CD4-positive, alpha-beta T cell treated with Interleukin-21 for 1 hour (primary cell): ENCODE data around the gene LHFPL2.
"Not testable (repeated sequence)": the region's sequence is repeated elsewhere in the genome, so short reads cannot be mapped to it uniquely, and the experiment has no call there.

Experiments used
- DNase-seq: peaks from one replicate; pipeline ENCODE4 v3.0.0-alpha.2; 2020

Gene LHFPL2

DNA sequence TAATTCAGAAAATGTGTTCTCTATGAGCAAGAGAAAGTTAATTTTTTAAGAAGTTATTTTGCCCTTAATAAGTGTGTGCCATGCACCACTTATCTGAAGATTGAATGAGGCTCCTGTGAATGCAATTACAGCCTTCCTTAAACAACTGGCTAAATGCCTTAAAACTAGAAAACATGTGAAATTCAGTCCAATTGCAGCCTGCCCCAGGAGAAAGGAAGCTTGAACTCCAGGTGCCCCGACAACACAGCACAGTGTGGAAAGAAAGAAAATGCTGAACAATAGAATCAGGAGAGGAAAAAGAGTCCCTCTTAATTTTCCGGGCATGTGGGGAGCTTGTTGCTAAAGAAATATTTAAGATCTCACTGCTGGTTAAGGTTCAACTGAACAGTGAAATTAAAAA, 8.8 kb downstream of the LHFPL2 start:
- no peak for DNase-seq

DNA sequence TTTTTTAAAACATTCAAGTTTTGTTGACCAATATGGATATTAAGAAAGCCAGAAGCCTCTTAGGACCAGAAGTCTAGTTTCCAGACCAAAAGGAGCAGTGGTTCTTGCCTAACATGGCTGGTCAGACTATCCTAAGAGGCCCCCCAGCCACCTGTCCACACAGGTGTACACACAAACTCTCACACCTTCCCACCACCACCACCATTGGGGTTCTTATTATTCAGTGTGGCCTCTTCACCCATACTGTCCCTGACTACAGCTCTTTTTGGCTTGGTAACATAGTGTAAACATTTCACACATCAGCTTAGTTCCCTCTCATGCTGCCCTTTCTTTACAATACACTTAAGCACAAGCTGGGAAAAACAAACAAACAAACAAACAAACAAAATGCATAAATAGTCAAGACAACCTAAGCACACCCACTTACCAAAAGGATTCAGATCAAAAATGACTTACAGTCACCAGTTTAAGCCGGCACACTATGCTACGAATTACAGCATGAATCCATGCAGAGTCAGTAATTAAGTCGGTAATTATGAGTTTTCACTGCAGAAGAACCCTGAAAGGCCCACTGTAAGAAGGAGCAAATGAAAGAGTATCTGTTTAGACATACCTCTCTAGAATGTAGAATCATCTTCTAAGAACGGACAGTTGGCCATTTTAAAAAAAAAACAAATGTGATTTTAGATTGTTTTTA, 9.5 kb downstream of the LHFPL2 start:
- DNase-seq: no peak

DNA sequence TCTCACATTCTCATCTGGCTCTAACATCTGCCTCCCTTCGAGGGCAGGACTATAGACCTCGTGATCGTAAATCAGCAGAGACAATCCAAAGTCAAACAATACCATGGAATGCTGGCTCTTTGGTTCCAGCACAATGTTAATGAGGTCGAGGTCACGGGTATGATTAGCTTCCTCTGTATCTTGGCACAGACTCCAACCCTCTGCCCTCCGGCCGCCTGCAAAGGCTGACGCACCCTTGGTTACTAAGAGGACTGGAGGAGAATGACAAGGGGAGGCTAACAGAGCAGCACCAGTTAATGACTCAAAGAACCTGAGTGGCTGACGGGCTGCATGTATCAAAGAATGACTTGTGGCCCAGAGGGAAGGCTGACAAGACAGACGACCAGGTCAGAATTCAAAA, 10.1 kb downstream of the LHFPL2 start:
- no peak for DNase-seq

DNA sequence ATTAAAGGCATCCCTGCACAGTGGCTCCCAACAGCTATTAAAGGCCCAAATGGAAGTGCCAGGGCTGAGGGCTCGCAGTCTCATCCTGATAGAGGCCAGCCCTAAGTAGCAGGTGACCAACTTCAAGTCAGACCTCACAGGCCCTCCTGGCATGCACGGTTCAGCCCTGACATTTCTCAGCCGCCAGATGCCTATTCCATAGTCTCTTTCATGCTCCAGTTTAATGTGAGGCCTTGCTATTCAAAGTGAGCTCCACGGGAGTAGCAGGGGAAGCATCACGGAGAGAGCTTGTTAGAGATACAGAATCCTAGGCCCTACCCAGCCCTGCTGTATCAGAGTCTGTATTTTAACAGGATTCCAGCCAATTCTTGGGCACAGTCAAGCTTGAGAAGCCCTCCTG, 11.1 kb downstream of the LHFPL2 start:
- no peak for DNase-seq

DNA sequence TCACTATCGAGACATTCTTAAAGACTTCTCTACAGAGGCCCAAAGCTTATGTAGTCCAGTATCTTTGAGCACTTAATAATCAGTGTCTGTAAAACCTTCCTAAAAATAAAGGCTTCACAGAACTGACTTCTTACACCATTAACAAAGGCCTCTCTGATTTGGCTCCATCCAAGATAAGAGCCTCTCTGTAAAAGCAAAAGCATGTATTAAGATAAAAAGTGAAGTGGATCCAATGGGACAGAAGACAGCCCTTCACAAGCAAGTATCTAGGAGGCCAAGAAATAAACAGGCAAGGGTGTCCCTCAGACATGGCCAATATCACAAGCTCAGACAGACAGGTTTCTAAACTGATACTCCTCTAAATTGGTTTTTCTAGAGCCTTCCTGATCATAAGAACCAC, 11.9 kb downstream of the LHFPL2 start:
- no peak for DNase-seq

DNA sequence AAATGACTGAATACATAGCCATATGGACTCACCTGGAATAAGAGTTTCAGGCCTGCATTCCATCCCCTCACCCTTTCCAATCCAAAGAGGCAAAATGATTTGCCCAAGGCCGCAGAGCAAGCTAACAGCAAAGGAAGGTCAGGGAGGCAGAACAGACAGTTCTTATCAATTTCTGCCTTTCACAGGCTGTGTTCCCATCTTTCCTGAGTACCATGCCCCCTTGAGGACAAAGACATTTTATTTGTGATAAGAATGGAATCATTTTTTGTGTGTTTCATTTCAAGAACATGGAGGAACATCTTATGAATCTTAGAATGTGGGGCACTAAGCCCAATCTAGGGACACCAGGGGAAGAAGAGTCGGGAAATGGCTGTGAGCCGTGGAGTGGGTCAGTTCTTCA, 13.9 kb downstream of the LHFPL2 start:
- no peak for DNase-seq

DNA sequence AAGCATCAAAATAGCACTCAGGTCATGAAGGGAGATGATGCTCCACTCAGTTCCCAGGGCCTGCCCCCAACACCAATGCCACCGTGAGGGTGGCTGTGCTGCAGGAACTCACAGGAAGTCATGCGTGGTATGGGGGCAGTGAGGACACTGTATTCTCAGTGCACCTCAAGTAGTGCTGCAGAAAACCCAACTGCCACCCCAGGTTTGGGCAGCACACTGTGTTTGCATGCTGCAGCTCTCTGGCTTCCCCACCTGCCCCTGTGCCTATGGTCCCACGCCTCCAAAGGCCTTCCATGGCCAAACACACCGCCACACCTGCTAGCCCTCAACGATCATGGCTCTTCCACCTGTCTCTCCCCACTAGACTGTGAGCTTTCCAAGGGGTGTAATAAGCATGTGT, 14.3 kb downstream of the LHFPL2 start:
- no peak for DNase-seq

DNA sequence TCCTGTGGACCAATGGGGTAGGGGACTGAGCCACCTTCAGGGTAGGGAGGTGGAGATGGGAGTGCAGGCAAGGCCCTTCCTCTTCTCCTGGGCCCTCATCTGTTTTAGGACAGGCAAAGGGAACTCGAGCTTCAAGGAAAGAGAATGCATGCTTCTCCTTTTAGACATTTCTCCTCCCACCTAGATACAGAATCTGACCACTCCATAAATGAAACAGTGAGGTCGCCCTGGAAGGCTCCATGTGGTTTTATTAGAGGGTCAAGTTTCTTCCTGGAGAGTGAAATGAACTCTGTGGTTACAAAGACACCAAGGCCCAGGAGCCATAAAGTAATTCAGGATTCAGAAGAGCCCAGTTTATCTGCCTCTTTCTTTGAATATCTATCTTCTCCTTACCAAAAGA, 14.9 kb downstream of the LHFPL2 start:
- DNase-seq: no peak

DNA sequence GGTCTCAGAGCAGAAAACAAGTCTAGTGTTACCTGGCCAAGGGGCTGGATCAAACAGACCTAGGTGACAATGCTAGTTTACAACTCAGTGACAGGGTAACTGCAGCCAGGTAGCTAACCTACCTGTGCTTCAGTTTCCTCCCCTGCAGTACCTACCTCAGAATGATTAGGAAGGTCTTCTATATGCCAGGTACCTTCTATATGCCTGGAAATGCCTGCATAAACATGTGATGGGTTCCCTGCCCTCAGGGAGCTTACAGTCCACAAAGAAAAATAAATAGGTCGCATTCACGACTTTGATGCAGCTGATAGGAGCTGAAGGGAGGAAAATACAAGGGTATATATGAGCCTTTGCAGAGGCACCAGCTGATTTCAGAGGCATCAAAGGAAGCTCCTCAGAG, 16.1 kb downstream of the LHFPL2 start:
- no peak for DNase-seq

DNA sequence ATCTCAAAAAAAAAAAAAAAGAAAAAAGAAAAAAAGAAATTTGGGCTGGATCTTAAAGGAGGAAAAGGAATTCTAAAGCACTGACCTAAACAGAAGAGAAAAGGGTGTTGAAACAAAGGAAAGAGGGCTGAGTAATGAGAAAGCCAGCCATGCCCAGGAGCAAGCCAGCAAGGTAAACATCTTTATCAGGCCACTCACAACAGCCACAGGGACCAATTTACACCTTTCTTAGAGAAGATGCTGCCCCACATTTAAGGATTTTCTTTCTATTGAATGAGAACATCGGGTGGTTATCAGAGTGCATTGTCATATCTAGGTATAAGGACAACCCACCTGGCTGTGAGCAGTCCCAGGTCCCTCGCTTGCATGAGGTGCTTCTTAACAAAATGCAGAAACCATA, 16.6 kb downstream of the LHFPL2 start:
- no peak for DNase-seq

DNA sequence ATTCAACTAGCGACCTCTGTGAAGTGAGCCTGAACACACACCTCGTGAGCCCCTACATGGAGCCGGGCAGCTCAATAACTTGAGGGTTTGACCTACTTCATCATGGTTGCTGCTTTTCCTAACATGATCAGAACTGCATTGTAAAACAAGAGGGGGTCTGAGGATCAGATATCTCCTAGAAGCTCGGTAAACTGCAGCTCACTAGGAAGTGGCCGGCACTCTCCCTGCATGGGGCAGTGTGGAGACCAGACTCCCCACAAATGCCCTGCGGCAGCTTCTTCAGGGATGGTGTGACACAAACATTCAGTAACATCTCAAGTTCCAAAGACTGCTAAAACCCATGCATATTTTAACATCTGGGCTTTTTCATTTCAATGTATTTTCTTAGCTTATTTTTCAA, 18.5 kb downstream of the LHFPL2 start:
- DNase-seq: no peak

DNA sequence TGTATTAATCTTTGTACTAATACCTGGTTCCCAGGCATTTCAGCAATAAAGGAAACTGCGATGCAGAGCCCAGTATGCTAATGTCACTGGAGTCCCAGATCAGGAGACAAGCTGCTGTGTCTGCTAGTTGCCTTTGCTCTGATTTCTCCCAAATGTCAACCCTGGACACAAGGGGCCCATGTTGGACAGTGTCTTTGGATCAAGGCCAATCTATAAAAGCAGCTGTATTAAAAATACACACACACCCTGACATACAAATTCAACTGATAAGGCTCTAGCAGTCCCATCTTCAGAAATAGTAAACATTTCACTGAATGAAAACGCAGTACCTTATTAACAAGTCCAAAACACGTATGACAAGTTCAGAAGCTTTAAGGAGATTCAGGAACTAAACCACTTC, 18.9 kb downstream of the LHFPL2 start:
- DNase-seq: no peak

DNA sequence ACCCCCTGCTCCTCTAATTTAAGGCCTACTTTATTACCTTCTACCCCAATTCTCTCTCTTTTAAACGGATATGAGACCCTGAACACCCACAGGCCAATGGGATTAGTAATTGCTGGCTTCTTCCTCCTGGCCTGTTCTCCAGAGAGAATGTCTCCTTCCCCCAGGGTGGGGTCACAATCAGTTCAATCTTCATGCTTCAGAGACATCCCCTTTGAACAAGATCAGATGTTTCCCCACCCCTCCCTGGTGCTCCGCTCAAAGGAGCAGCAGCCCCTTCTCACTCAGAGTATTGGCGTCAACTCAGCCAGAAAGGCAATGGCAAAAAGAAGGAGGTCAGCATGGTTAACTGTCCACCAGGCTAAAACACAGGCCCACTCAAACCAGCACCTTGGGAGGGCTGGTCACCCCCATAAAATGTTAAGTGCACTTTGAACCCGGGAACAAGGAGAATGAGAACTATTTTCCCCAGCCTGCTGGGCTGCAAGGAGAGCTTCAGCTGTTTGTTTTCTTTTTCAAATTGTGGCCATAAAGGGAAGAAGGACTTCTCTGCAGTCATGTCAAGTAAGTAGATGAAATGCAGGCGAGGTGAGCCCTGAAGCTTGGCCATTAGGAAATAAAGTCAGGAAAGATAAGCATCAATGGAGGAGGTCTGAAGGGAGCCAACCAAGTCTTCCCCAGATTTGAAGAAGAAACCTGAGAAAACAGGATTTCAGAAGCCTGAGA, 20.1 kb downstream of the LHFPL2 start:
- DNase-seq: no peak

DNA sequence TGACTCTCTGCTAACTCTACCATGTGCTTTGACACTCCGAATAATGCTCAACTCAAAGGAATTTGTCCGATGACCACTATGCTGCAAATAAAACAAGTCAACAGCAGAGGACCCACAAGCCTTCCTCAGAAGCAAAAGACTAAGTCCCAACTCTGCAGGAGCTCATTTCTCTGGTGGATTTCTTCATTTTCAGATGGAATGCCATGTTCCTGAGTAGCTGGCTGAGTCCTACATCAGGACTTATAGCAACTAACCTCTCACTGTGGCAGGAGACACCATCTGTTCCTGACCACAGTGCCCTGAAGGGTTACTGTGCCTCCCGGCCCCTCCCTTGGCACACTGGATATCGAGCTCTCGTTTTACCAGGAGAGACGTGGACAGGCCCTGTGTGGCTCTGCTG, 20.8 kb downstream of the LHFPL2 start:
- DNase-seq: no peak

DNA sequence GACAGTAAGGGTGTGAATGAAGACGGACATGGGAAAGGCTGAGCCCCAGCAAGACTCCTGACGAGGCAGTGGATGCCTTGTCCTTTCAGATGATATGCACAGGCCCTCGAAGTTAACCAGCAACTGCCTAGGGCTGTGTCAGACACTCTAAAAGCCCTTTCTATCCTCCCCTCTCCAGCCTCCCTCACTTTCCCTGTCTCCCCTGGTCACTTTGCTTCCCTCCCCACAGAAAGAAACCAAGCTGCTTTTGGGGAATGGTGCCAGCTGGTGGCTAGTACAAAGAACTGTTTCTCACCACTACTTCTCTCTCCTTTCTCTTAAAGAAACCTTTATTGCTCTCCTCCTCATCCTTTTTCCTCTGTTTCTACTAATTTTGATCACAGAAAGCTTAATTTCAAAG, 21.4 kb downstream of the LHFPL2 start:
- no peak for DNase-seq

DNA sequence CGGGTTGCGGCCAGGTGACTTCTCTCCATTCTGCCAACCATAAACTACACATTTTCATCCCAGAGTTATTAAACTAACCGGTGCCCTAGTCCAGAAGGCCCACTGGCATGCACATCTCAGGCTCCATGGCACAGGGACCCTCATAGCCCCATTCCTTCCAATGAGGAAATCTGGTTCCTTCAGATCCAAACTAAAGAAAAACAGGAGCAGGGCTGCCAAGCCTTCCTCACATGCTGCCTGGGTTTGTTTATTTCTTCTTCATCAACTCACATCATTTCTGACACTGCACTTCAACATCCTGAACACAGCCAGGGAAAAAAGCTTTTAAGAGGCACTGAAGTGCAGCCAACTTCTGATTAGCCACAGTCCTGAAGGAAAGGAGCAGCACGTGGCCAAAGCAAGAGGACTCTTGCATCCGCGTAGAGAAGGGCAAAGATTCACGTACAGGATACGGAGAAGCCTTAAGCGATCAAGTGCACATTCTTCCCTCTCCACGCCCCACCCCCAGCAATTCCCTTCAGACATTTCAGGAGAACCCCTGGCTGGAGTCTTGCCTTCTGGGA, 22.5 kb downstream of the LHFPL2 start:
- no peak for DNase-seq

DNA sequence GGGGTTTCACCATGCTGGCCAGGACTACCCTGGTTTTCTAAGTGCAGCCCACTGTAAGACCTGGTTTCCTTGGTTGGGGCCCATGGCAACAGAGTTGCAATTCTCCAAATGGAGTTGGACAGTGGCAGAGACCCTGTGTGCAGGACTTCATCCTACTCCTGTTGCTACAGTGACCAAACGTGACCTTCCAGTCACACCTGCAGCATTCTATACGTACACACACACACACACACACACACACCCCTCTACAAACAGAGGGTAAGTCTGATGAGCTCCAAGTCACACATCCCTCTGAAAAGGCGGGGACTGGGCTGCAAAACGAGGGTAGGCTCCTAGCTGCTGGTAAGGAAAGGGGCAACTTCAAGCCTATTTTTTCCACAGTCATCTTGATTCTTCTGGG, 23.6 kb downstream of the LHFPL2 start:
- DNase-seq: no peak

DNA sequence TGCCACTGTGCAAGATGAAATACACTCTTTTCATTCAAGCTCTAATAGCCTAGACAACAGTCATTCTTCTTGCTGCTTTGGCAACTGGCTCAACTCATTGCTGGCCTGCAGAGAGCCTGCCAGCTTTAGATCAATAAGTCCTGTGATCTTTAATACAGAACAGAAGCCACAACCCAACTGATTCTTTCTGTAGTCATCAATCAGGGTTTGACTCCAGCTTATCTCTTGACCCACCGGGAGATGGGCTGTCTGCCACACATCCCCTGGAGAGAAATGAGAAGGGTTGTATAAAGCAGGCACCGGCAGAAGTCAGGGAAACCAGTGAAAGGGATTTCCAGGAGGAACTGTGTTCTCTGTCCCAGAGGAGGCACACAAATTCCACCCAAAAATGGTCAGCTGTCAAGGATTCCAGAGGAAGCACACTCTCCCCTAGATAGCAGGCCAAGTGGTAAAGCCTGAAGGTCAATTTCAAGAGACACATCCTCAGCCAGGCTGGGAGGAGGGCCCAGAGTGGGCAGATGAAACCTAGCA, 24.5 kb downstream of the LHFPL2 start:
- no peak for DNase-seq

DNA sequence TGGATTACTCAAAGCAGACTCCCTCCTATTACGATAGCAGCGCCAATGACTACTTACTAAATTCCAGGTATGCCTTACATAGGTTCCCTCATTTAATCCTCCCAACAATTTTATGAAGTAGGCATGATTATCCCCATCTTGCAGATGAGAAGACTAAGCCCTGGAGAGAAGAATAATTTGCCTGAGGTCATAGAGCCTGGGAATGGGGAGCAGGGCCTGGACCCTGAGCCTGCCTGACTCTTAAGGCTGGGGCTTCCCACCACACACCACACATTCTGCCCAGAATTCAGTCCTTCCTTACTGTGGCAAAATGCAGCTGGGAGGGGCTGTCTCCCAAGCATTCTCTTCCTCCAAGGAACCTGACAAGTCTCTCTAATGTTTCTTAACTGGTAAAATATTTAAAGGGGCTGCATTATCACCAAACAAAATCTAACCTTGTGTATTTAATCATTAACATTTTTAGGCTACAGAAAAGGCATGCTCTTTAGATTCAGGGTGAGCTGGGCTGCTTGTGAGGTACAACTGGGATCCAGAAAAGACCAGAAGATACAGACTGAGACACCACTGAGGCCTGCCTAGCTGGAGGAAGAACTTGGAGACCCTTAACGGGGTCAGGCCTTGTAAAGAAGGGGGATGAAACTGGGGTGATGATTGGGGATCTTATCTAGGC, 26.1 kb downstream of the LHFPL2 start:
- no peak for DNase-seq

DNA sequence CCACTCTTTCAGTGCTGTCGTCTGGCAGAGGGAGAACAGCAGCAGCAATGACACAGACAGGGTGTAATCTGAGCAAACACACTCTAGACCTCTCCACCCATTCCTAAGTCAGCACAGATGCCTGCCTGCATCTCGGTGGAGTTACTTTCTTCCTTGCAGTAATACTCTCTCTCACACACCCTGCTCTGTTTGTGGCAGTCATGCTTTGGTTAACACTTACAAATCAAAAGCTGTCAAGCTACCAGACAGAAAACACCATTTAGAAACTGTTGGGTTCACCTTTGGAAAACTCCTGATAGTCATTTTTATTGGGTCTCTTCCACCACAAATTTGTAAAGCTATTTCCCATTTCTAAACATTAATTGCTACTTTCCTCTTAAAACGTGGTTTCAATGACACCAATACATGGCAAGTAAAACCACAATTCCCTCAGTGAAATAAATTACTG, 27.3 kb downstream of the LHFPL2 start:
- no peak for DNase-seq

DNA sequence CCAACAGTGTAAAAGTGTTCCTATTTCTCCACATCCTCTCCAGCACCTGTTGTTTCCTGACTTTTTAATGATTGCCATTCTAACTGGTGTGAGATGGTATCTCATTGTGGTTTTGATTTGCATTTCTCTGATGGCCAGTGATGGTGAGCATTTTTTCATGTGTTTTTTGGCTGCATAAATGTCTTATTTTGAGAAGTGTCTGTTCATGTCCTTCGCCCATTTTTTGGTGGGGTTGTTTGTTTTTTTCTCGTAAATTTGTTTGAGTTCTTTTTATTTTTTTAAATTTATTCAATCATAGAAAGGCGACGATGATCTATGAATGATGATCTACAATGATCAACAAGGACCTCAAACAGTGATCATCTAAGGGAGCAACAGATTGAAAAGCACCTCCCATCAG, 28.5 kb downstream of the LHFPL2 start:
- DNase-seq: not testable (repeated sequence)

DNA sequence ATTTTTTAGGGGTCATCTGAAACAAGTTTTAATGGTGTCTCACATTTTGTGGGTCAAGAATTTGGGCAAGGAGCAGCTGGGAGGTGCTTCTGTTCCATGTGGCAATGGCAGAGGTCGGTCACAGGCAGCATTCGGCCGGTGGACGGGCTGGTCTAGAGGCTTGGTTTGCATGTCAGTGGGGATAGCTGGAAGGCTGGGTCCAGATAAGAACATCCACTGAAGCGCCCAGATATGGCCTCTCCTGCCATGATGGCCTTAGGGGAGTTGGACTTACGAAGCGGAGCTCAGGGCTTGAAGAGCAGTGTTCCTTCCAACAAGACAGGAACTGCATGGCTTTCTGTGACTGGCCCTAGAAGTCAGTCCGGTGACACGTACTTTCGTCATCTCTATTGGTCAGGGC, 30.3 kb downstream of the LHFPL2 start:
- DNase-seq: no peak

DNA sequence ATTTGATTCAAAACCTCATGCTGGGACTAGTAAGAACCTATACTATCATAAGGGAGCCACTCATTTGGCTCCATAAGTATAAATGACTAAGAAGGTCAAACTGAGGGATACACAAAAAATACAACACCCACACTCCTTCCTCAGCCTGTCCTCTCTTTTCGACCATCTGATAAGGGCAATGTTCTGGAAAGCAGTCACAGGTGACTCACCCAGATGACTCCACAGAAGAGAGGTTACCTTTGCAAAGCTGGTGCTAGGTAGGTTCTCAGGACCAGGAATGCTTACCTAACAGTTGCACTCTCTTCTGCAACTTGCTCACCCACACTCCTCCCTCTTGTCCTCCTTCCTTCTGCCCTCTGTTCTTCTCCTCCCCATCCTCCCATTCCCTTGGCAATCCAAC, 32.9 kb downstream of the LHFPL2 start:
- DNase-seq: no peak

DNA sequence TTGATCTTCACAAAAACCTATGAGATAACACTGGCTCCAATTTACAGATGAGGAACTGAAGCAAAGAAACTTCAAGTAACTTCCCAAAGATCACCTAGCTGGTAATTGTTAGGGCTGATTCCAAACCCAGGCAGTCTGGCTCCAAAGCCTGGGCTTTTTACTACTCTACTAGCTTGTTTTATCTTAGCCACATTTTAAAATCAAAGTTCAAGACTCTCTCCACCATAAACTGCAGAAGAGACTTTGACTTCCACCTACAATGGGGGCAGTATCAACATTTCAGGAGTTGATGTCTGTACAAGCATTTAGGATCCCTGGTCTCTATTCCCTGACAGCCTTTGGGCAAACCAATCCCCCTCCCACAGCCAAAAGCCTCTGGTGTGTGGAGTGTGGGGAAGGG, 33.8 kb downstream of the LHFPL2 start:
- DNase-seq: no peak
